Stimulated activated CD4-positive, alpha-beta T cell treated with anti-CD3 and anti-CD28 coated beads, Interleukin-1b, Interleukin-23, amount 100 ng/mL, for 4 hours (primary cell): Measurements from ENCODE around the gene PPM1M.
A peak's percentile ranks its signal among the peaks of the same experiment; 100 is the strongest.
"Not testable (repeated sequence)": the region's sequence is repeated elsewhere in the genome, so short reads cannot be mapped to it uniquely, and the experiment has no call there.

ENCODE experiments used
- DNase-seq, 2 donors: peaks; one replicate each; pipeline ENCODE4 v3.0.0-alpha.2; 2020; ENCODE audit warnings: low read depth in 2 of 2

Gene PPM1M

DNA sequence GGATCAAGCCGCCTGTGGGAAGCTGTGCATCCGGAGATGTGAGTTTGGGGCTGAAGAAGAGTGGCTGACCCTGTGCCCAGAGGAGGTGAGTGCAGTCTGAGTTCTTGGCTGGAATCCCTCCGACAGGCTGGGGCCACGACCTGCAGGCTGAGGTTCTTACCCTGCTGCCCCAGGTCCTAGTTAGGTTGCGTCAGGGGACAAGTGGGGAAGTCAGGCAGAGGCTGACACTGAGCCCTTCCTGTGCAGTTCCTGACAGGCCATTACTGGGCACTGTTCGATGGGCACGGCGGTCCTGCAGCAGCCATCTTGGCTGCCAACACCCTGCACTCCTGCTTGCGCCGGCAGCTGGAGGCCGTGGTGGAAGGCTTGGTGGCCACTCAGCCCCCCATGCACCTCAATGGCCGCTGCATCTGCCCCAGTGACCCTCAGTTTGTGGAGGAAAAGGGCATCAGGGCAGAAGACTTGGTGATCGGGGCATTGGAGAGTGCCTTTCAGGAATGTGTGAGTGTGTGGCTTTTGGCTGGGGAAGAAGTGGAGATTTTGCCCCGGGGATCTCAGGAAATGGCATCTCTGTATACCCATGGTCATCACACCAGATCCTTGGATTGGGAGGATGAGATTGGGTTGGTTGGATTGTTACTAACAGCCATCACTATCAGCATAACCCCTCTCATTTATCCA is 1.3 kb downstream of the PPM1M start:
- DNase-seq: no peak

DNA sequence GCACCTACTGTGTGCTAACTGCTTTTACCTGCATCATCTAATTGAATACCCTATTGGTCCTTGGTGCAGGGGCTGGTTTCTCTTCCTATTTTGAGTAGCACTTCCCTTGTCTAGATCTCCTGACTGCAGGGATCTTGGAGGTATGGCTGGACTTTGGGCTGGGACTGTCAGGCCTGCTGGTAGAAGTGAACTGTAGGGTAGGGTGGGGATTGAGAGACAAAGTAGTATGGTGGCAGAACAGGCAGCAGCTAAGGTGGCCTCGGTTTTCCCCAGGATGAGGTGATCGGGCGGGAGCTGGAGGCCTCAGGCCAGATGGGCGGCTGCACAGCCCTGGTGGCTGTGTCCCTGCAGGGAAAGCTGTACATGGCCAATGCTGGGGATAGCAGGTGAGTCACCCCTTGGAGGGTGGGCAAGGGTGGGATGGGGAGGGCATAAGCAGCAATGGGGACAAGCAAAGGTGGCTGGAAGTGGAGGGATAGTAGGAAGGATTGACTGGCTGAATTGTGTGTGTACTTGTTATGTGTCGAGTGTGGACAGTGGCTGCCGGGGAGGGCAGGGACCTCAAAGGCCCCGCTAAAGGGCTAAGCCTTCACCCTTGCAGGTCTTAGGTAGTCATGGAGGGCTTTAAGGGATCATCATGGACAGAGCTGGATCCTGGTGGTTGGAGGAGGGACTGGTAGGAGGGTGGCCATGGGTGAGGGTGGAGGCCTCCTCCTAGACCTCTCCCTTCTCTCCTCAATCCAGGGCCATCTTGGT is 2.0 kb downstream of the PPM1M start:
- no peak for DNase-seq

DNA sequence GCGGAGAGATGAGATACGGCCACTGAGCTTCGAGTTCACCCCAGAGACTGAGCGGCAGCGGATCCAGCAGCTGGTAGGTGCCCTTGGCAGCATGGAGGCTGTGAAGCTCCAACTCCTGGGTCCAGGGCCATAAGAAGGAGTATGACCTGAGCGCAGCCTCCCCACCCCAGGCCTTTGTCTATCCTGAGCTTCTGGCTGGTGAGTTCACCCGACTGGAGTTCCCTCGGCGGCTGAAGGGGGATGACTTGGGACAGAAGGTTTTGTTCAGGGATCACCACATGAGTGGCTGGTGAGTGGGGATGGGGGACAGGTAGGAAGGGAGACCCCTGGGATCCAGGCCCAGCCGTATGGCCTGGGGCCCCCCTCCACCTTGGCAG is 2.6 kb downstream of the PPM1M start:
- no peak for DNase-seq

GRCh38 chr3:52248816-52249547 is 3.4 kb downstream of the PPM1M start:
- DNase-seq: no peak

GRCh38 chr3:52249683-52250082 is 4.1 kb downstream of the PPM1M start:
- DNase-seq: no peak

- DNase-seq: no peak
Measured at GRCh38 chr3:52250122-52250521, 4.6 kb downstream of the PPM1M start.

DNA sequence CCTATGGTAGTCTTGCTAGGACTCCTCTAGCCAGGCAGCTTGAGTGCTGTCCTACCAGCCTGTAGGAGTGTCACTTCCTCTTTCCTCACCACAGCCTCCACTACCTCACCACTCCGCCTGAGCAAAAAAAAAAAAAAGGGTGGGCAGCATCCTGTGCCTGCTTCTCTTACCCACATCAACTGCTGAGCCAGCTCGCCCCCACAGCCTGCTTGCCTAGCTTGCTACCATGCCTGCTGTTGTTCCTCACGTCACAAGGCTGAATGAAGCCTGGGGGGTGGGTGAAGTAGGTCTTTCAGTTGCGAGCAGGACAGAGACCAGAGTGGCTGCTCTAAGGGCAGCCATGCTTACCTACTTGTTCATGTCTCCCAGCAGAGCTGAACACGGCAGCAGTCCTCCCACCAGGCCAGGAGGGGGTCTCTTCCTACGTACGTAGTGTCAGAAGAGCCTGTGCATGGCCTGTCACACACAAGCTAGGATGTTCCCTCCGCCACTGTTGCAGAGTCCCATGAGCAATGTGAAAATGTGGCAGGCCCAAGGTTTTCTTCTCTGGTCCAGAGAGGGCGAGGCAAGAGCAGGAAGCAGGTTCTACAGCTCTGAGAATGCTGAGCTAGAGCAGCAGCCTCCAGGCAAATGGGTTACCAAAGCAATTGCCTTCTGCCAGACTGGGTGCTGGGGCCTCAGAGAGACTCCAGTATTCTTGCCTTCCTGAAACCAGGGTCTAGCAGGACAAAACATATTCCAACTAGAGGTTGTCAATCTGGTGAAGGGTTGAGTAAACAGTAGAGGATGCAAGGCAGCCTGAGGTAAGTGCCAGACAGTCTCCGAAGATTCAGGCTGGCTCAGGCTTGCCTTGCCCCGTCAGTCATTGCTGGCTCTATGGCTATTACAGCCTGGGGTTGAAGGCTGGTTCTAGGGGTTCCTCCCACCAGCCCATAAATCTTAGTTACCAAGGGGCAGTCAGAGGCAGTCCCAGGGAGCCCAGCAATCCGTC is 8.1 kb downstream of the PPM1M start:
- DNase-seq: peak; percentile 64 to 75

- no peak for DNase-seq
Measured at GRCh38 chr3:52254608-52255007, 9.0 kb downstream of the PPM1M start.

- DNase-seq: no peak
Measured at GRCh38 chr3:52256159-52256558, 10.6 kb downstream of the PPM1M start.

GRCh38 chr3:52256622-52257021 is 11.1 kb downstream of the PPM1M start:
- DNase-seq: no peak

DNA sequence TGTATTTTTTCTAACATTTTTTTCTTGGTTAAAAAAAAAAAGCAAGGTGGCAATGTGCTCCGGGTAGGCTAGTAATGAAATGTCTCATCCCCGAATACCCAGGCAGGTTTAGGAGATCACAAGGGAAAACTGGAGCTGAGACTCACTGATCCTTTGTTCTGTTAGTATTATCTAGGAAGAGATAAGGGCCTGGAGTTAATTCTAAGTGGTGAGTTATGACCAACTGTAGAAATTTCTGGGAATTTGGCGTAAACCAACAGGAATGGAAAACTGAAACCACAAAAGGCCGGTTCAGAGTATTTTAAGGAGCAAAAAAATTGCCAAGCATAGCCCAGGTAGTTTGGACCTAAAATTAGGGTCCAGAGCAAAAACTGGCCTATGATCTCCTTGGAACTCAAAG is 12.4 kb downstream of the PPM1M start:
- no peak for DNase-seq

GRCh38 chr3:52259035-52259434 is 13.5 kb downstream of the PPM1M start:
- no peak for DNase-seq

- no peak for DNase-seq
Measured at GRCh38 chr3:52259448-52259847, 13.9 kb downstream of the PPM1M start.

DNA sequence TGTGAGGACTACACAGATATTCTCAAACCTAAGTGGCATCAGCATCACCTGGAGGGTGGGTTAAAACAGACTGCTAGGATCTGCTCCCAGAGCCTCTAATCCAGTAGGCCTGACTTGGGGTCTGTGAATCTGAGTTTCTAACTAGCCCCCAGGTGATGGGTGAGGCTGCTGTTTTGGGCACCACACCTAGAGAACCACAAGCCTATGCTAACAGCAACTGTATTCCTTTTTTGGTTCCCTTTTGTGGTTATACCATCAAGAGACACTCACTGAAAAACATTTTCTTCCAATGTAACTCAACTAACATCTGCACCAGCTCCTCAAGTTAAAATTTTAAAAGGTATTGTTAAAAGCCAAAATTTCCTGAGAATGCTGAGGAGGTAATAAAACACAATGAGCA is 16.9 kb downstream of the PPM1M start:
- no peak for DNase-seq

DNA sequence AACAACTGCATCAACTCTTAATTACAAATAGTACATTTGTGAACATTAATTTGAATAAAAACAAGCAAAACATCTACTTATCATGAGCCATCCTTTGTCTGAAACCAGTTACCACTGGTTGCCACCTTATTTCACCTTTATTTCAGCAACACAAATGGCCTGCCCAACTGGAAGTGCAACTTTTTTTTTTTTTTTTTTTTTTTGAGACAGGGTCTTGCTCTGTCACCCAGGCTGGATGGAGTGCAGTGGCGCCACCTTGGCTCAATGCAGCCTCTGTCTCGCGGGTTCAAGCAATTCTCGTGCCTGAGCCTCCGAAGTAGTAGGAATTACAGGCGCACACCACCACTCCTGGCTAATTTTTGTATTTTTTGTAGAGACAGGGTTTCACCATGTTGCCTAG is 19.8 kb downstream of the PPM1M start:
- no peak for DNase-seq

DNA sequence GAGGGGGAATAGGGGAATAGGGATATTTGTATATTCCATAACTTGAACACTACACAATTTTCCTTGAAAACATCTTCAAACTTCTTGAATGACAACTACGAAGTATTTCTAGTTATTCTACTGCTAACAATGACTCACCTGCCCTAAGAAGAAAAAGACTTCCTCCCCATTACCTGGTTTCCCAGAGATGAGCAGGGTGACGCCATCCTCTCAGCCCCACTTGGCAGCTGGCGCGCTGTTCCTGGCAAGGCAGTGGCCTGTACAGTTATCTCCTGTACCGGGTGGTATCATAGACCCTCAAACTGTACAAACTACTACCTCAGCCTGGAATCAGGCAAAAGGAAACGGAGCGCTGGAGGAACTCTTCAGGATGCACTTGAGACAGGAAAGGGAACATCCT is 22.5 kb downstream of the PPM1M start:
- DNase-seq: peak in 1 of 2 donors; percentile 34

- no peak for DNase-seq
Measured at GRCh38 chr3:52269776-52270175, 24.2 kb downstream of the PPM1M start.

- DNase-seq: no peak
Measured at GRCh38 chr3:52270252-52270754, 24.7 kb downstream of the PPM1M start.

GRCh38 chr3:52272172-52272571 is 26.6 kb downstream of the PPM1M start:
- DNase-seq: not testable (repeated sequence)

- no peak for DNase-seq
Measured at GRCh38 chr3:52272831-52273230, 27.3 kb downstream of the PPM1M start.

DNA sequence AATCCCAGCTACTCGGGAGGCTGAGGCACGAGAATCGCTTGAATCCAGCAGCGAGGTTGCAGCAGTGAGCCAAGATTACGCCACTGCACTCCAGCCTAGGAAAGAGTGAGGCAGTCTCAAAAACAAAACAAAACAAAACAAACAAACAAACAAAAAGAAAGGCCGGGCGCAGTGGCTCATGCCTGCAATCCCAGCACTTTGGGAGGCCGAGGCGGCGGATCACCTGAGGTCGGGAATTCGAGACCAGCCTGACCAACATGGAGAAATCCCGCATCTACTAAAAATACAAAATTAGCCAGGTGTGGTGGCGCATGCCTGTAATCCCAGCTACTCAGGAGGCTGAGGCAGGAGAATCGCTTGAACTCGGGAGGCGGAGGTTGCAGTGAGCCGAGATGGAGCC is 29.2 kb downstream of the PPM1M start:
- not testable (repeated sequence) for DNase-seq
